Activated T-cell treated with anti-CD3 and anti-CD28 coated beads, Interleukin-2, amount 50 U/mL, for 24 hours (primary cell): Measurements from ENCODE around the gene KRT77.
"Not testable (repeated sequence)": the region's sequence is repeated elsewhere in the genome, so short reads cannot be mapped to it uniquely, and the experiment has no call there.

Experiments used
- DNase-seq: peaks from one replicate; pipeline ENCODE4 v3.0.0-alpha.2; 2020
- H3K27ac Mint-ChIP-seq: 2 replicates; pipeline ENCODE4 v1.8.0; 2020; ENCODE audit warnings: mild to moderate bottlenecking, mixed read lengths
- H3K27me3 Mint-ChIP-seq: 2 replicates; pipeline ENCODE4 v1.8.0; 2020; ENCODE audit warnings: mixed read lengths
- H3K36me3 Mint-ChIP-seq: 2 replicates; pipeline ENCODE4 v1.8.0; 2020; ENCODE audit warnings: low read depth, mixed read lengths
- H3K4me1 Mint-ChIP-seq: 2 replicates; pipeline ENCODE4 v1.8.0; 2020; ENCODE audit warnings: low read depth, mixed read lengths
- H3K4me3 Mint-ChIP-seq: 2 replicates; pipeline ENCODE4 v1.8.0; 2020; ENCODE audit warnings: mild to moderate bottlenecking, moderate library complexity, mixed read lengths
- H3K9me3 Mint-ChIP-seq: 2 replicates; pipeline ENCODE4 v1.8.0; 2020; ENCODE audit warnings: mixed read lengths

The KRT77 gene

GRCh38 chr12:52712122-52712521 lies 8.8 kb upstream of the KRT77 start:
- not testable (repeated sequence) for H3K4me3 Mint-ChIP-seq, H3K9me3 Mint-ChIP-seq, H3K27ac Mint-ChIP-seq, H3K36me3 Mint-ChIP-seq, DNase-seq
- Mint-ChIP-seq H3K27me3 (peaks cover 41% of the 10 kb centered on the region), H3K4me1 (peaks cover 27% of the 10 kb centered on the region)

GRCh38 chr12:52710730-52711129 lies 7.4 kb upstream of the KRT77 start:
- no peaks in the 10 kb centered on the region for H3K36me3 Mint-ChIP-seq
- peaks cover 27% of the 10 kb centered on the region for H3K4me1 Mint-ChIP-seq
- H3K27me3 Mint-ChIP-seq: peaks cover 31% of the 10 kb centered on the region
- no peak overlapping the region for H3K4me3 Mint-ChIP-seq
- H3K27ac Mint-ChIP-seq: no peak overlapping the region
- no peak for DNase-seq
- no peaks in the 10 kb centered on the region for H3K9me3 Mint-ChIP-seq

GRCh38 chr12:52708010-52708409 lies 4.7 kb upstream of the KRT77 start:
- peaks cover 14% of the 10 kb centered on the region for H3K4me1 Mint-ChIP-seq
- no peak overlapping the region for H3K27ac Mint-ChIP-seq
- H3K27me3 Mint-ChIP-seq: peaks cover 13% of the 10 kb centered on the region
- no peak for DNase-seq
- H3K9me3 Mint-ChIP-seq: no peaks in the 10 kb centered on the region
- no peak overlapping the region for H3K4me3 Mint-ChIP-seq
- H3K36me3 Mint-ChIP-seq: no peaks in the 10 kb centered on the region

GRCh38 chr12:52704464-52704863 lies 1.1 kb upstream of the KRT77 start:
- Mint-ChIP-seq H3K9me3 (no peaks in the 10 kb centered on the region), H3K27ac (no peak overlapping the region), H3K4me1 (peaks cover 14% of the 10 kb centered on the region), H3K4me3 (no peak overlapping the region), H3K36me3 (no peaks in the 10 kb centered on the region), H3K27me3 (peaks cover 3% of the 10 kb centered on the region)
- no peak for DNase-seq

GRCh38 chr12:52703878-52704277 lies 554 bp upstream of the KRT77 start:
- H3K36me3 Mint-ChIP-seq: no peaks in the 10 kb centered on the region
- H3K9me3 Mint-ChIP-seq: no peaks in the 10 kb centered on the region
- no peak overlapping the region for H3K4me3 Mint-ChIP-seq
- peaks cover 14% of the 10 kb centered on the region for H3K4me1 Mint-ChIP-seq
- peaks cover 3% of the 10 kb centered on the region for H3K27me3 Mint-ChIP-seq
- no peak overlapping the region for H3K27ac Mint-ChIP-seq
- DNase-seq: no peak

GRCh38 chr12:52702338-52702737 lies 986 bp downstream of the KRT77 start:
- no peaks in the 10 kb centered on the region for H3K9me3 Mint-ChIP-seq
- H3K27me3 Mint-ChIP-seq: peaks cover 3% of the 10 kb centered on the region
- no peak overlapping the region for H3K4me3 Mint-ChIP-seq
- H3K36me3 Mint-ChIP-seq: no peaks in the 10 kb centered on the region
- peaks cover 2% of the 10 kb centered on the region for H3K4me1 Mint-ChIP-seq
- no peak overlapping the region for H3K27ac Mint-ChIP-seq
- DNase-seq: no peak

GRCh38 chr12:52701281-52701680 lies 2.0 kb downstream of the KRT77 start:
- Mint-ChIP-seq H3K27ac (no peak overlapping the region), H3K4me3 (no peak overlapping the region), H3K4me1 (no peaks in the 10 kb centered on the region), H3K9me3 (no peaks in the 10 kb centered on the region), H3K36me3 (no peaks in the 10 kb centered on the region), H3K27me3 (peaks cover 3% of the 10 kb centered on the region)
- no peak for DNase-seq

GRCh38 chr12:52699960-52700359 lies 3.4 kb downstream of the KRT77 start:
- no peak for DNase-seq
- peaks cover 3% of the 10 kb centered on the region for H3K27me3 Mint-ChIP-seq
- H3K9me3 Mint-ChIP-seq: no peaks in the 10 kb centered on the region
- H3K4me1 Mint-ChIP-seq: no peaks in the 10 kb centered on the region
- no peak overlapping the region for H3K4me3 Mint-ChIP-seq
- H3K27ac Mint-ChIP-seq: no peak overlapping the region
- H3K36me3 Mint-ChIP-seq: no peaks in the 10 kb centered on the region

GRCh38 chr12:52699373-52699772 lies 4.0 kb downstream of the KRT77 start:
- no peaks in the 10 kb centered on the region for H3K9me3 Mint-ChIP-seq
- peaks cover 3% of the 10 kb centered on the region for H3K27me3 Mint-ChIP-seq
- H3K4me1 Mint-ChIP-seq: no peaks in the 10 kb centered on the region

GRCh38 chr12:52698651-52699340 lies 4.5 kb downstream of the KRT77 start:
- DNase-seq: no peak
- H3K4me3 Mint-ChIP-seq: no peak overlapping the region
- H3K27me3 Mint-ChIP-seq: peaks cover 3% of the 10 kb centered on the region
- no peaks in the 10 kb centered on the region for H3K4me1 Mint-ChIP-seq
- H3K27ac Mint-ChIP-seq: no peak overlapping the region
- H3K9me3 Mint-ChIP-seq: no peaks in the 10 kb centered on the region
- no peaks in the 10 kb centered on the region for H3K36me3 Mint-ChIP-seq

More at GRCh38 chr12:52699373-52699772, 4.0 kb downstream of the KRT77 start:
- Mint-ChIP-seq H3K36me3 (no peaks in the 10 kb centered on the region), H3K4me3 (no peak overlapping the region), H3K27ac (no peak overlapping the region)
- DNase-seq: no peak

GRCh38 chr12:52697058-52697582 lies 6.2 kb downstream of the KRT77 start:
- no peaks in the 10 kb centered on the region for H3K9me3 Mint-ChIP-seq
- H3K36me3 Mint-ChIP-seq: no peaks in the 10 kb centered on the region
- H3K27ac Mint-ChIP-seq: no peak overlapping the region
- no peaks in the 10 kb centered on the region for H3K27me3 Mint-ChIP-seq
- H3K4me3 Mint-ChIP-seq: no peak overlapping the region
- peaks cover 1% of the 10 kb centered on the region for H3K4me1 Mint-ChIP-seq
- no peak for DNase-seq

- H3K27ac Mint-ChIP-seq: no peak overlapping the region
- no peaks in the 10 kb centered on the region for H3K9me3 Mint-ChIP-seq
- H3K27me3 Mint-ChIP-seq: no peaks in the 10 kb centered on the region
- H3K36me3 Mint-ChIP-seq: no peaks in the 10 kb centered on the region
- no peak for DNase-seq
- H3K4me1 Mint-ChIP-seq: peaks cover 5% of the 10 kb centered on the region
- no peak overlapping the region for H3K4me3 Mint-ChIP-seq
Observed at GRCh38 chr12:52696588-52696987, 6.7 kb downstream of the KRT77 start.

- Mint-ChIP-seq H3K36me3 (no peaks in the 10 kb centered on the region), H3K4me3 (no peak overlapping the region), H3K9me3 (no peaks in the 10 kb centered on the region), H3K27me3 (no peaks in the 10 kb centered on the region), H3K27ac (no peak overlapping the region), H3K4me1 (peaks cover 19% of the 10 kb centered on the region)
- no peak for DNase-seq
Observed at GRCh38 chr12:52695039-52695438, 8.3 kb downstream of the KRT77 start.

GRCh38 chr12:52694151-52694550 lies 9.2 kb downstream of the KRT77 start:
- no peak overlapping the region for H3K4me3 Mint-ChIP-seq
- DNase-seq: no peak
- no peaks in the 10 kb centered on the region for H3K9me3 Mint-ChIP-seq
- H3K27ac Mint-ChIP-seq: no peak overlapping the region
- H3K27me3 Mint-ChIP-seq: no peaks in the 10 kb centered on the region
- peaks cover 22% of the 10 kb centered on the region for H3K4me1 Mint-ChIP-seq
- H3K36me3 Mint-ChIP-seq: no peaks in the 10 kb centered on the region

- Mint-ChIP-seq H3K4me3 (no peak overlapping the region), H3K27me3 (no peaks in the 10 kb centered on the region), H3K9me3 (no peaks in the 10 kb centered on the region), H3K27ac (no peak overlapping the region), H3K36me3 (no peaks in the 10 kb centered on the region), H3K4me1 (peaks cover 22% of the 10 kb centered on the region)
- DNase-seq: no peak
Observed at GRCh38 chr12:52693261-52693660, 10.1 kb downstream of the KRT77 start.
